ENCODE results near the gene FAM107A. TPM values are rescaled to one million over a fixed set of nuclear protein-coding genes. Genes with fewer than 3 reads are reported as not detected.

Gene FAM107A
- total and polyA plus RNA-seq, 11 donors: 24.6 to 144 (median 47.9) TPM

DNA sequence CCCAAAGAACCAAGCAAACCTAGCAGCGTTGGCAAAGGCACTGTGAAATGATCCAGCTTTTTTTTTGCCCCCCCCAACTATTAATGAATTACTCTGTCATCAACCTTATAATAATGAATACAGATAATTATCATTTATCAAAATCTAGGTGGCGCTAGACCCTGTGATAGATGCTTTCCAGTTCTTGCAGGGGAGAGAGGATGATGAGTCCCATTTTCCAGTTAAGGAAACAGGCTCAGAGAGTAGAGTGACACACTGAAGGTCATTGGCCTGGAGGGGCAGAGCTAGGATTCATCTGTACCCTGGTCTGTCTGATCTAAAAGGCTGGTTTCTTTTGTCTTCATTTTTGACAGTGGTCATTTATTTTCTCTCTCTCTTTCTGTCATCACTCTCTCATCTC, 45.2 kb downstream of the FAM107A start:
- H3K4me1 ChIP-seq: peaks cover 7 to 43% (median 21%) of the 10 kb centered on the region in 12 donors
- TF ChIP-seq, protein P1, sequence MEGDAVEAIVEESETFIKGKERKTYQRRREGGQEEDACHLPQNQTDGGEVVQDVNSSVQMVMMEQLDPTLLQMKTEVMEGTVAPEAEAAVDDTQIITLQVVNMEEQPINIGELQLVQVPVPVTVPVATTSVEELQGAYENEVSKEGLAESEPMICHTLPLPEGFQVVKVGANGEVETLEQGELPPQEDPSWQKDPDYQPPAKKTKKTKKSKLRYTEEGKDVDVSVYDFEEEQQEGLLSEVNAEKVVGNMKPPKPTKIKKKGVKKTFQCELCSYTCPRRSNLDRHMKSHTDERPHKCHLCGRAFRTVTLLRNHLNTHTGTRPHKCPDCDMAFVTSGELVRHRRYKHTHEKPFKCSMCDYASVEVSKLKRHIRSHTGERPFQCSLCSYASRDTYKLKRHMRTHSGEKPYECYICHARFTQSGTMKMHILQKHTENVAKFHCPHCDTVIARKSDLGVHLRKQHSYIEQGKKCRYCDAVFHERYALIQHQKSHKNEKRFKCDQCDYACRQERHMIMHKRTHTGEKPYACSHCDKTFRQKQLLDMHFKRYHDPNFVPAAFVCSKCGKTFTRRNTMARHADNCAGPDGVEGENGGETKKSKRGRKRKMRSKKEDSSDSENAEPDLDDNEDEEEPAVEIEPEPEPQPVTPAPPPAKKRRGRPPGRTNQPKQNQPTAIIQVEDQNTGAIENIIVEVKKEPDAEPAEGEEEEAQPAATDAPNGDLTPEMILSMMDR (IDR thresholded peaks at IDR 0.05): no peak
- TF ChIP-seq POLR2A (IDR thresholded peaks at IDR 0.05): no peak
- no peak overlapping the region for H3K27ac ChIP-seq
- intact Hi-C loops (cut with DNase I): loop anchor here (1.0 to 10.0 kb wide), 14 partner anchors 39 to 357 kb away; partner anchors contain the start of genes KCTD6 (in 5 of the 10), PDHB (in 3 of the 10), HTD2 (in 1 of the 10) and RPP14 (in 1 of the 10)
- H3K9me3 ChIP-seq: no peaks in the 10 kb centered on the region
- peaks cover 0 to 80% (median 57%) of the 10 kb centered on the region in 9 donors for H3K36me3 ChIP-seq
- no peaks in the 10 kb centered on the region for H3K27me3 ChIP-seq
- DNase-seq (no peak), ATAC-seq (no peak)
- 91 to 100% (median 95%) methylated on average over 2 of the region's 2 CpGs for WGBS, 4 donors
- H3K4me3 ChIP-seq: no peak overlapping the region

DNA sequence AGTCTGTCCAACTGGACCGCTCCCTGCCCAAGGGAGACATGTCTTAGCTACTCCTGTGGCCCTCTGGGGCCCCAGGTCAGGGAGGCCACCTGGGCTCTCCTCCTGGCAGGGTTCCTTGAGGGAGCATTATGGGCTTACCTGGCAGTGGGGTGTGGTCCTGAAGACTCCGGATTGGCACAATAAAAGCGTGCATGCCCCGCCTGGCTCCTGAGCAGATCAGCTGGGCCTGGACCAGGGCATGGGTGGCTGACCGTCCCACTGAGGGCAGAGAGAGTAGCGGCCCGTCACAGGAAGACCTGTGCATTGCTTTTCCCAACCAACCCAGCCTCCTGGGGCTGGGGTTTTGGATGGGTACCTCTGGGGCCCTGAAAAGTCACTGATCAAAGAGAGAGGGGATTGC, 45.6 kb downstream of the FAM107A start:
- no peak for TF ChIP-seq POLR2A (IDR thresholded peaks at IDR 0.05)
- TF ChIP-seq, protein P1 (IDR thresholded peaks at IDR 0.05): no peak
- H3K9me3 ChIP-seq: no peaks in the 10 kb centered on the region
- WGBS, 4 donors: 96 to 97% (median 96%) methylated on average over 6 to 7 of the region's 7 CpGs
- no peak overlapping the region for H3K4me3 ChIP-seq
- DNase-seq (no peak), ATAC-seq (no peak)
- H3K4me1 ChIP-seq: peaks cover 5 to 39% (median 19%) of the 10 kb centered on the region in 12 donors
- peaks cover 0 to 84% (median 60%) of the 10 kb centered on the region in 9 donors for H3K36me3 ChIP-seq
- intact Hi-C loops (cut with DNase I): loop anchor here (5.0 to 10.0 kb wide), 10 partner anchors 39 to 357 kb away; partner anchors contain the start of genes KCTD6 (in 4 of the 10), PDHB (in 3 of the 10), HTD2 (in 1 of the 10) and RPP14 (in 1 of the 10)
- H3K27ac ChIP-seq: no peak overlapping the region
- no peaks in the 10 kb centered on the region for H3K27me3 ChIP-seq

DNA sequence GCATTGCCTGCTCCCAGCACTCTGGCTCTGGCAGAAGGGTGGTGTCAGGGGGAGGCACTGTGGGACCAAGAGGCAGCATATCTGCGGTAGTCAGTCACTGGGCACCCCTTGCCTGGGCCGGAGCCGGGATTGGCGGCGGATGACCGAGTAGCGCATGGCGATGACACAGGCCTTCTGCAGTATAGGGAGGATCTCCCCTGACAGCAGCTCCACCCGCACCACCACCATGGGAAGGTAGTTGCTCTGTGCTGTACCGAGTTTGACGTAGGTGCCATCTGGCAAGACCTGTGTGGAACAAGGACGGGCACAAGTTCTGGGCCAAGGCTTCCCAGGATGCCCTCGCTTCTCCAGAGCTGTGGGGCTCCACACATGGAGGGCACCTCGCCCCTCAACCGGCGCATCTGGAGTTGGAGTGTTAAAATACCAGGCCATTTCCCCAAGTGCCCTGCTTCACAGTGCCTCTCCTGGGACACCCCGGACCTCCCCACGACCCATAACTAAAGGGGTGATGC, 46.8 kb downstream of the FAM107A start:
- Histone ChIP-seq H3K27ac (no peak overlapping the region), H3K9me3 (no peaks in the 10 kb centered on the region), H3K4me1 (peaks cover 0 to 27% (median 8%) of the 10 kb centered on the region in 12 donors), H3K36me3 (peaks cover 0 to 96% (median 70%) of the 10 kb centered on the region in 9 donors), H3K27me3 (no peaks in the 10 kb centered on the region), H3K4me3 (no peak overlapping the region)
- ATAC-seq (no peak), DNase-seq (no peak)
- 89 to 96% (median 91%) methylated on average over 18 of the region's 18 CpGs for WGBS, 4 donors
- TF ChIP-seq, protein P1 (IDR thresholded peaks at IDR 0.05): no peak
- TF ChIP-seq POLR2A (IDR thresholded peaks at IDR 0.05): no peak
- intact Hi-C loops (cut with DNase I): loop anchor here (5.0 to 10.0 kb wide), 10 partner anchors 38 to 356 kb away; partner anchors contain the start of genes KCTD6 (in 4 of the 10), PDHB (in 3 of the 10), HTD2 (in 1 of the 10) and RPP14 (in 1 of the 10)

DNA sequence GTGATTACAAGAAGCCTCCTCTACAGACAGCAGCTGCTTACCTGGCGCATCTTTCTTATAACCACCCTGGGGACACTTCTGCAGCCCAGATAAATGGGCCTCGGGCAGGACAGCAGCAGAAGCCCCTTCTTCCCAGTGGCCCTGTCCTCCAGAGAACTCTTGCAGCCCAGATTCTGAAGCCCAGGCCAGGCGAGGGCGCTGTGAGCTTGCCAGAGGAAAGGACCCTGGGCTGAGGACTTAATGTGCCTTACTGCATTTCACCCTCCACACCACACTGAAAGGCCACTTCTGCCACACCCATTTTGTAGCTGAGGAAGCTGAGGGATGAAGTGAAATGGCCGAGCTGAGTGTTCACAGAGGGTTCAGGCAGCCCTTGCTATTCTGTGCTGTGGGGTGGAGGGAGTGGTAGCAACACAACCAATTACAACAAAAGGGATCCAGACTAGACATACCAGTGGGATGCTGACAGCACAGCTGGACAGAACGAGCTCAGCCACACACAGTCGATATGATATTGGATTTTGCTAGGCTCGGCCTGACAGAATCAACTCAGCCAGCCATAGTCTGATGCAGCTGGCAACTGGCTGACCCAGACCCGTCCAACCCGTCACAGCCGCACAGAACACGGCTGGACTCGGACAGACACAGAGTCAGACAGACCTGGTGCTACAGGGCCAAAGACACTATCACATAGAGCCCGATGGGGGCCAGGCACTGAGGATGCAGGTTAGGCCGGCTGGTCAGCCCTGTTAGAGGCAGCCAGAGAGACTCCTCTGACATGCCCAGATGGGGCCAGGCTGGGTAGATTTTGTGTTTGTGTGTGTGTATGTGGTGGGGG, 47.5 kb downstream of the FAM107A start:
- Histone ChIP-seq H3K27me3 (no peaks in the 10 kb centered on the region), H3K36me3 (peaks cover 0 to 99% (median 74%) of the 10 kb centered on the region in 9 donors), H3K27ac (no peak overlapping the region), H3K4me3 (no peak overlapping the region), H3K4me1 (peaks cover 0 to 24% (median 7%) of the 10 kb centered on the region in 12 donors), H3K9me3 (no peaks in the 10 kb centered on the region)
- intact Hi-C loops (cut with DNase I): loop anchor here (5.0 to 10.0 kb wide), 10 partner anchors 37 to 355 kb away; partner anchors contain the start of genes KCTD6 (in 5 of the 10), PDHB (in 3 of the 10), HTD2 (in 1 of the 10) and RPP14 (in 1 of the 10)
- ATAC-seq: peak in 2 of 4 donors; percentile 2 to 3
- 72 to 82% (median 81%) methylated on average over 8 to 15 of the region's 15 CpGs for WGBS, 4 donors
- TF ChIP-seq, protein P1 (IDR thresholded peaks at IDR 0.05): peak in 4 of 12 donors; percentile 7 to 18 (median 10)
- no peak for TF ChIP-seq POLR2A (IDR thresholded peaks at IDR 0.05)
- DNase-seq: no peak
